Stimulated activated CD4-positive, alpha-beta T cell treated with anti-CD3 and anti-CD28 coated beads, Interleukin-15, amount 100 ng/mL, for 24 hours (primary cell): ENCODE data around the gene MCF2L2.

Source experiments
- DNase-seq: peaks from one replicate; pipeline ENCODE4 v3.0.0-alpha.2; 2020

The MCF2L2 gene

DNA sequence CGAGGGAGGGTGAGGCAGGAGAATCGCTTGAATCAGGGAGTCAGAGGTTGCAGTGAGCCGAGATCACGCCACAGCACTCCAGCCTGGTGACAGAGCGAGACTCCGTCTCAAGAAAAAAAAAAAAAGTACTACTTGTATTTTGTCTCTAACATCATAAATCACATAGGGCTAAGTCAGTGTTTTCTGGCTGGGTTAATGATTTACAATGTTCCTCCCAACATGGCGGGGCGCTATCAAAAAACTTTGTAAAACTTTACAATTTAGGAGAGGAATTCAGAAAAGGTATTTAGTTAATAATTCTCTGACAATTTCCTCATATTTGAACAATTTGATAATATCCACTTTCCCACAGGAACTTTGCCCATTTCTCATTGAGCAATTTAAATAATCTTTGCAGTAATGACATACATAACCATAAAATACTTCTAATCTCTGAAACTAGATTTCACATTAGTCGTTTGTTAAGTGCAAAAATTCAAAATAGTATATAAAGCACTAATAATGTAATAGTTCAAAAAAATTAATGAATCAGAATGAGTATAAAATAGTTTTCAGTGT, 202.0 kb downstream of the MCF2L2 start:
- no peak for DNase-seq

DNA sequence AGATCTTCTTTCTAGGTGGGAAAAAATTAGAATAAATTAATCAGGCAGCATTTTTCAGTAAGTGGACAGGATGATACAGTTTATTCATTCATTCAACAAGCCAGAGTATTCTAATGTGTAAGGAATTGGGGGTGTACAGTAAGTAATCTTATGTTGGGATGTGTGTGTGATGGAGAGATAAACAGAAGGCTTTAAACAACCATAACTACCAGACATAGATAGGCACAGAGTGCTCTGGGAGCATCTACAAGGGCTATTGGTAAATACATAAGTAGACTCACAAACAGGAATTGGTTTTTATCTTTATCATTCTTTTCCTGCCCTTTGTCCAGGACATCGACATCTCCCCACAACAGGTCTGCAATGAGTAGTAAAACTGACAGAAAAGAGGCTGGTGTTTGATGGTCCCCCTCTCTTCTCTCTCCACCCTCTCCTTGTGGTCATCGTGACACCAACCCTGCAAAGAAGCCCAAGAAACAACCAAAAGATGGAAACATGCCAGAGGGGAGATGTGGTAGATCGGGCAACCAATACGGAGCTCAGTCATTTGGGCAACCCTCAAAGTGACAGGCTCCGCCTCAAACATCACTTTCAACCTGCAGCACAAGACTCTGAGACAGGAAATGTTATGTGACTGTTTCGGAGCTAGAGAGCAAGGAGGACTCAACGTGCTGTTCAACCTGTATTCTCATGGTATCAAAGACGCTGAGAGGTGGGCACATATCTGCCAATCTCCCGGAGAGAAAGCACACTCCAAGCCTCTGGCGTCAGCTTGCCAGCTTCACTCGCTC, 204.0 kb downstream of the MCF2L2 start:
- DNase-seq = peak; percentile 65

DNA sequence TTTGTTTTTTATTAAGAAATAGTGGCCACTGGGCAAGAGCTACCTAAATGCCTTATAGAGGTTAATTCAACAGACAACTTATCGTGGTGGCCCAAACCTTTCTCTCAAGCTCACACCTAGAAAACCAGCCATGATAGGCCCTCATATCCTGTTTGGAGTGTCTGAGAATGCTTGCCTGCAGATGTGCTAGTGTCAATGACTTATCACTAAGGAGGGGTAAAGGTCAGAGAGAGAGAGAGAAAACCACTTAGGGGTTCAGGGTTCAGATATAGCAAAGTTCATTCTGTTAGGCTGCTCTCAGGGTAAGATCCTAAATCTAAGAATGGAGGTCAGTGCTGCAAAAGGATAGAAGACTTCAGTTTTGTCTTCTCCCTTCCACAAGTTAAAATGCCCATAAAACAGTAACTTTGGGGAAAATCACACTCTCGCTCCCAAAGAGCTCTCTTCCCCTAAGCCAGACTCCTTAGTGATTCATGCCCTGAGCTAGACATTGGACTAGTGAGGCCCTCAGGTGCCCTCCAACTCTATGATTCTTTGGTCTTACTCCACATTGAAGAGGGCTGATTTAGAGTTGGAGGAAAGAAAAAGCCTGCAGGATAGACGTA, 205.7 kb downstream of the MCF2L2 start:
- DNase-seq = no peak

DNA sequence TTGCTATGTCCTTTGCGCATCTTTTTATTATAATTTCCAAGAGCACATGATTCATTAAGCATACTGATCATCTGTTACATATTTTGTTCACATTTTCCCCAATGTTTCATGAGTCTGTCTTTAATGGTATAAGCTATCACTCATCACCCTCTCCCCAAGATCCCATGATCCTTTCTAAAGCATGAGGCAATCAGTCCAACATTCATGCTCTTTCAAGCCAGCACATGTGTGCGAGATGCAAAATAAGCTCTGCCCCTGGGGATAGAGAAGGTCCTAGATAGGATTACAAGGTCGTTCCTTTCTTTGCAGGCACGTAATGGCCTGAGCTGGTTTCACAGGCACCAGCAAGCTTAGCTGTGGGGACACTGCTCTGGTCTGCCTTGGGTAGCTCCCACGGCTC, 207.6 kb downstream of the MCF2L2 start:
- DNase-seq = no peak

DNA sequence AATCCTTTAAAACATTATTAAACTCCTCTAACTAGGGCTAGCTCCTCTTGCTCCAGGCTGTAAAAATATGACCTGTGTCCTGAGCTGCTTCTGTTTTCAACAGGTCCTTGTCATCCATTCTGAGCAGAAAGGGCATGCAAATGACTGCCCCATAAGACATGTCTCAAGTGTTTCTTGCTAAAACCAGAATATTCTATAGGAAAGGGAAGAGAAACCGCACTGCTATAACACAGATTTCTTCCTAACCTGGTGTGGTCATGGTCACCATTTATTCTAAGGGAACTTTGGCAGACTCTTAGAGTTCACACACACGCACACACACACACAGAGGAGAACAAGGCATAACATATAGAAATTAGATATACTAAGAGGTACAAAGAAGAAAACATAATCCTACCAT, 209.6 kb downstream of the MCF2L2 start:
- DNase-seq = no peak

DNA sequence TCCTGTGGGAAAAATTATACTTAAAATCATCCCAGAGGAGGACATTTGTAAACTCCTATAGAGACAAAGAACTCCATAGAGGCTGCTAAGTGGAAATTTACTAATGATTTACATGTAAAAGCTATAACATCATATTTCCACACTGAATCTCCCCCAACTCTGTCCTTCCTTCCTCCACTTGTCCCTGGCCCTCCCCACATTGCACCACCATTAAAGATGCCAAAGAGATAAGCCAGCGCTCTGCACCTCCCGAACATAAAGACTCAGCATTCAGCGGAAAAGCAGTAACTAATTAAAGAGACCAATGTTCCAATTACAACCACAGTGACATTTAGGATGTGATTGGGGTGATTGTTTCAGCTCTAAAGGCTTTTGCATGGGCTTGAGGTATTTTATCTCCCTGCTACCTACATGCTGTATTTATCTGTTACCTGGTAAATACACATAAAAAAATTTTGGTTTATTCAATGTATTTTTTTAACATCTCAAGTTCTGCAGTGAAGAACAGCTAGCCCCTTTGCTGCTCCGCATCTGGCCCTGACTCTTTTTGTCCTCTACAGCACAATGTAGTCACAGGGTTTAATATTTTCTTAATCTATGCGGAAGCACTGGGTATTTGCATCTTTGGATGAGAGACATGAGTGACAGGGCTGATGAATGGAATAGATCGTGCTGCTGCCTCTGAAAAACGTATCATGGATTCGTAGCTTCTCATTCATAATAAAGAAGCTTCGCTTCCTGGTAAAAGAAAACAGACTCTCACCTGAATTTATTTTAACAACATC, 210.7 kb downstream of the MCF2L2 start:
- DNase-seq = peak; percentile 23

DNA sequence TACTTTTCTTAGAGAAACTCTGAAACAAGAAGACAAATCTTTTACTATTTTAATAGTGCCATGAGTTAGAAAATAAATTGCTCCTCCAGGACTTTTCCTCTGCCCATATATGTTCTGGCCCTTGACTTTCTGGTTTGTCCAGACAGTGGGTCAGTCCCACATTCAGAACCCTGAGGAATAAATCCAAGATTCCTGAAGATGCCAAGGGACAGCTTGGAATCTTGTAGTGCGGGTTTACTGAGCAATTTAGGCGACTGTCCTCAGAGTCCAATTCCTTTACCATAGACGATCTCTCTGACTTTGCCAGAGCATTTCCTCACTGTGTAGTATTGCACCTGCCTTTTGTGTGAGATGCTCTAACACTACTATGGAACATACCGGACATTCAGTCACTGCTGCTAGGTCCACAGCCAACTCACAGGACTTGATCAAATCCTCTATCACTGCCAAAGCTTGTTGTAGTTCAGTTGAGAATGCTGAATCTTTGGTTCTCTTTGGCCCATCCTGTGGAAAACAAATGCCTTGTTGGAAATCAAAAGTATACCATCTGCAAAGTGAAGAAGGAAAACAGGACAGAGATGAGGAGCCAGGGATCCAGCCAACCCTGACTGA, 212.7 kb downstream of the MCF2L2 start:
- DNase-seq = no peak

DNA sequence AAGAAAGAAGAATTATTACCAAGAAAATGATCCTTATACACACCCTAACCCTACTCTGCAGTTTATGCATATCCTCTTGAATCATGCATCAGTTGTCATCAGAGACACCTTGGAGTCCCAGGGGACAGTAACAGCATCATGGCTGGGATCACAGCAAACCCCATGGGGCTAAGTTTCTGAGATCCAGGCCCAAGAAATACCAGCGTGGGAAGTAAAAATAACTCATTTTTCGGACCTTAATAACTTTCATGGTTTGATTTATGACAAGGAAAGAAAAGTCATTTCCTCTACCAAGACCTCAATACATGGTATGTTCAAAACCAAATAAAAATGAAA, 214.2 kb downstream of the MCF2L2 start:
- no peak for DNase-seq

DNA sequence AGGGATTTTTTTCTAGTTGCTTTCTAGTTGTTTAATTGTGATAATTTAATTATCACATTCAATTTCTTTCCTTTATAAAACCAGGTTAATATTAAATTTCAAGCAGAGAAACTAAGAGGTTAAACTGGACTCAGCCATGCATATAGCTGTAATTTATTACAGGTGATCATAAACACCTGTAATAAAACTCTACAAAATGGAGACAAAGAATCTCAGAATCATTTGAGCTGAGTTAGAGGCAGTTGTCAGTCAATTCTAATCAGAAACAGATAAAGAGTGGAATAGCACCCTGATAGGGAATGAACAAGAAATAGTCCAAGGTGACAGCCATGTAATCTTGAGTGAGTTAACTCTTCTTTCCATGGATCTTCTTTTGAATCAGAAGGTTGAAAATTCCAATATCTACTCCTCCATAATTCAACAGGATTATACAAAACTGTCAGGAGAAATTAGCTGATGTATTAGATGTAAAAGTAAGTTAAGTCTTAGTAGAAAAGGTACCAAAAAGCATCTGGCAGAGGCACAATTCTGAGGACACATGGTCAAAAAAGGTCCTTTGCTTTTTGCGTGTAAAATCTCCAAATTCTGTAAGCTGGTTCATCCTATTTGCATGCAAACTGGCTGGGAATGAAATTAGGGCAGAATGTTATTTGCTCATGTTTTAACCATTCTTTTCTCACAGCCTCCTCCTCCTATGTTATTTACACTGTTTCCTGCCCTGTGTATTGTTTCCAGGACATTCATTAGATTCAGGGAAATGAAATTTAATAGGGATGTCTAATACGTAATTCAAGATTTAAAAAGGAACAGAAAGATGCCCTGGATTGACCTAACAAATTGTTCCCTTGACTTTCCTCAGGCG, 214.8 kb downstream of the MCF2L2 start:
- DNase-seq = no peak

DNA sequence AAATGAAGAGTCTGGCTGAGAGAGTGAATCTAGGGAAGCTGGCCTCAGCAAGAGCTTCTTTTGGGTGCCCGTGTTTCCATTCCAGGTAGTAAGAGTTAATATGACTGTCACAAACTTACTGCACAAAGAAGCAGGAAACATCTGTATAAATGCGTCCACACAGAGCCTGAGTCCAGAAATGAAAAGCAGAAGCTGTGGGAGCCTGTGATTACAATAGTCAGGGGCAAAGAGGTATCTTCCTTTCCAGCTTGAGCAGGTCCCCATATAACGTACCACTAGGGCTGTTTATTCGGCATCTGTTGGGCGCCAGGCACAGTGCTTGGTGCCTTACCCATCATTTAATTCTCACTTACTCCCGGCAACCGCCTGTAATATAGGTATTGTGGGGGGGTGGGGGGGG, 215.9 kb downstream of the MCF2L2 start:
- no peak for DNase-seq

DNA sequence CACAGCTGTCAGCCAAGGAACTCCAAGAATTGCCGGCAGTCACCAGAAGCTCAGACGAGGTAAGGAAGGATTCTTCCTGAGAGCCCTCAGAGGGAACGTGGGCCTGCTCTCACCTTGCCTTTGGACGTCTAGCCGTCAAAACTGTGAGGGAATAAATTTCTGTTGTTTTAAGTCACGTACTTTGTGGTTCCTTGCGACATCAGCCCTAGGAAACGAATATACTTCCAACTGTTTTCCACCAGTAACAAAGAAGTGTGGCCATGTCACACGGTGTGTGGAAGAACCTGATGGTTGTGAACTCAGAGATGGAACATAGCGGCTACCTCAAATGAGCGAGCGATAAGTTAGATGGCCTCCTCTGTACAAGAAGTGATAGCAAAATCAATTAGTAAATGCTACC, 216.3 kb downstream of the MCF2L2 start:
- DNase-seq = no peak

DNA sequence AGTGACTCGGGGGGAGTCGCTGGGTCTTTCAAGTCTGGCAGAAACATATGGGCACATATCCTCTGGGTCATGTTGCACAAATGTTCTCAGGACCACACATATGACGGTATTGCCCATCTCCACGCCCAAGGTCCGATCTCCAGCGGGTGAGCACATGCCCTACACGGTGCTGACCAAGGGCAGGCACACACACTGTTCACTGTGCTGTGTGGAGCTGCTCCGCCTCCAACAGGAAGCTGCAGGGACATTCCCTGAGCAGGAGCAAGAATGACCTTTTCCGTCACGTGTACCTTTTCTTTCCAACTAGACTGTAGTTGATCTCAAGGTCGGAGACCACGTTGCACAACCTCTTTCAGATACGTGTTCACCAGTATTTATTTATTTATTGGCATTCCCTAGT, 217.1 kb downstream of the MCF2L2 start:
- DNase-seq = no peak

DNA sequence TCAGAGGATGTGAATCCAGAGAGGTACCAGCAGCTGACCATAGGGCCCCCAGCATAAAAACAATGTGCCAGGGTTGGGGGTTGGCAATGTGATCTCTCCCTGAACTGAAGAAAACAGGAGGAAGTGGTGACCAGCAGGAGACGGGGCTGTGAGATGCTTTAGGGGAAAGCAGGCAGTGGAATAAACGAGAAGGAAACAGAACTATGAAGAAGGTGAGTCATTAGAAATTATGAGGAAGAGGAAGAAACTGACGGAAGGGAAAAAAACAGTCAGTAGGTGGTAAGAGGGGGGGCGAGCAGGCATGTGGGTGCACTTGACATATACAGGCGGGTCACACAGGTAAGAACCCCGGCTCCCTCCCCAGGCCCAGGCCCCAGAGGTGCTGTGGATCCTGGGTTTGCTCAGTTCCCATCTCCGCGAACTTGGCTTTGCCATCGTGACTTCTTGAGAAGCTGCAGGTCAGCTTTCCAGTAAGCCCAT, 217.5 kb downstream of the MCF2L2 start:
- peak; percentile 68 for DNase-seq

DNA sequence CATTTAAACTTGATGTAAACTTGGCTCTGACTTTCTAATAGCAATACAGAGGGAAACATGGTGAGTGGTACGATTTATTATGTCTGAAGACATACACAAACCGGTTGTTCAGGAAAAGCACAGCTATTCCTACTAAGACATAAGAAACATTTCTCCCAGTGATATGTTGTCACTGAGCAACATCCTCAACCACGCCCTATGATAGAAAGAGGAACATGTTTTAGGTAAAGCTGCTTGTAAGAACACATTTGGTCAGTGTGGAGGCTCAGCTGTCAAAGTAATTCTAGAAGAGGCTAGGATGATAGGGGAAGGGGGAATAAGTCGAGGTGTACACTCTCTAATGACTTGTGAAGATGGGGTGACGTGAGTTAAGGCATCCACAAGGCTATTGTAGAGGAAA, 218.1 kb downstream of the MCF2L2 start:
- DNase-seq = no peak

DNA sequence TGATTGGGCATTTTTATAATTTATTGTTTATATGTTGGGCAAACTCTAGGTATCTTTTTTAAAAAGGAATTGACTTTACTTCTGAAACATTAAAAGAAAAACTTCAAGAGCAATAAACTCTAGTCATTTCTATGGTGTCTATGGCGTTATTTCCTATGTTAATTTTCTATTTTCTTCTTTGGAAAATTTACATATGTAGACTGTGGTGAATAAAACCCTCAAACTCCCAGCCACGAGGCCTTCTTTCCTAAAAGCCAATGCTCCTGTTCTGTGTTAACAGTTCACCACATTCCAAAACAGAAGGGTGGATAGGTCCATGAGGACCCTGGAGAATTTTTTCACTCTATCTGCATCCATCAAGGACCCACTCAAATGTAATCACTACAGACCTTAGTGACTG, 219.6 kb downstream of the MCF2L2 start:
- DNase-seq = no peak

DNA sequence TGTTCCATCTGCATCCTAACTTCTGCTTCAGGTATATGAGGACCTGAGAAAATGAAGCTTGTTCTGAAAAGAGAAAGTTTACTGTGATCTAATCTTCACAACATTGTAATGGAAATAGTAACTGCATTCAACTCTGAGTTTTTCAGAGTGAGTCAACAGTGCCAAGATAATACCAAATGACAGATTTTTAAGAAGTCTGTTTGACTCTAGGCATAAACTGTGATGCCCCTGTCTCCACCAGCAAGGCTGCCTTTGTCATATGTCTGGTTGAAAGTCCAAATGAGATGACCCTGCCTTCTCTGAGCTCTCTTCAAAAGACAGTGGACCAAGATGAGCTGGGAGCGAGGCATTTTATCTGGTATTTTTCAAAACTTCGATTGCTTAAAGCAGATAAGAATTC, 220.2 kb downstream of the MCF2L2 start:
- DNase-seq = peak; percentile 36

DNA sequence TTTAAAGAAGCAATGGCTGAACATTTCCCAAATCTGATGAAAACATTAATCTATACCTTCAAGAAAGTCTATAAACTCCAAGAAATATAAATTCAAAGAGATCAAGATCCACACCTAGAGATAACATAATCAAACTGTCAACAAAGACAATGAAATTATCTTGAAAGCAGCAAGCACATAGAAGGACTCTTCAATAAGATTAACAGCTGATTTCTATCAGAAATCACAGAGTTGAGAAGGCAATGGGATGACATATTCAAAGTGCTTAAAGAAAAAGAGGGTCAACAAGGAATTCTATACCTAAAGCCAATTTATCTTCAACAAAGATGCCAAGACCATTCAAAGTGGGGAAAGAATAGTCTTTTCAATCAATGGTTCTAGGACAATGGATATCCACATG, 224.7 kb downstream of the MCF2L2 start:
- no peak for DNase-seq

DNA sequence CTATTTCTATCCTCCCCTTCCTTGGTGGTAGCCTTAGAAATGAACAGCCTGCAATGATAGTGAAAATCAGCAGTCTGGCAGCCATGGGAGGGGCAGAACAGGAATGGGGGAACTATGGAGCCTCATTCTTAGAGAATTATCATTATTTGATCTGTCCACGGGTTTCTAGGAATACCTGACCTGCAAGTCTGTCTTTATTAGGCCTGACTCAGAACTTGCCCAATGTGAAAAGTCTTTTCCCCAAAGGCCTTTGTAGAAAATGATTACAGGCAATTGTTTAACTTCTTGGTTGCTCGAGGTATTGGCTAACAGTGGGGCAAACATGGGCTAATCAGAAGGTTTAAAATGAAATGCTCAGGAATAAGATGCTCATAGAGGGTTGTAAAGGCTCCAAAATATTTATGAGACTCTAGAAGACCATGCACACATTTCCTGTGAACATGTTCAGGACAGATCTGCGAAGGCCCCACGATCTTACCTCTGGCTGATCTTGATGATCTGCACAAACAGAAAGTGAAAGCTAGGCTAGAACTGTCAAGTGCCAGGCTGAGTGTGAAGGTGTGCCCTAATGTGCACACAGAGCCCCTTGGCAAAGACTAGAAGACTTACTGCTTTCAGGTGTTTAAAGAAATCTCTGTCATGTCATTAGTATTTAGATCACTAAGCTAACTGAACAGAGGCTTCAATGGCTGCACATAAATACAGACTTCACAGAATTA, 226.3 kb downstream of the MCF2L2 start:
- DNase-seq = peak; percentile 40

DNA sequence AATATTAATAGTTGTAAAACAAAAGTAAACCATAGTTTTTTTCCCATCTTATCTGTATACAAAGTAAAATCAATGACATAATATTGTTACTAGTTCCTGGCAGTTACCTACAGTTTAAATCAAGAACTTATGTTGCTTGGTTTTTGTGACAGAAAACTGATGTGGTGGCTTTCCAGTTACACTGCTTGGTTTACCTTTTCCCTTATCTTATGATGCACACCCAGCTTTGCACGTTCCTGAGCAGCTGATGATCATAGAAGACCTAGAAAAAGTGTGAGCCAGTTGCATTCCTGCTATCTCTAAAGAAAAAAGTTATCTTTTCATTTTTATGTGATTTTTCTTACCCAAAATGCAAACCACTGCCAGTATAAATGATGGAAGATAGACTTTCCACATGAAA, 229.5 kb downstream of the MCF2L2 start:
- no peak for DNase-seq

DNA sequence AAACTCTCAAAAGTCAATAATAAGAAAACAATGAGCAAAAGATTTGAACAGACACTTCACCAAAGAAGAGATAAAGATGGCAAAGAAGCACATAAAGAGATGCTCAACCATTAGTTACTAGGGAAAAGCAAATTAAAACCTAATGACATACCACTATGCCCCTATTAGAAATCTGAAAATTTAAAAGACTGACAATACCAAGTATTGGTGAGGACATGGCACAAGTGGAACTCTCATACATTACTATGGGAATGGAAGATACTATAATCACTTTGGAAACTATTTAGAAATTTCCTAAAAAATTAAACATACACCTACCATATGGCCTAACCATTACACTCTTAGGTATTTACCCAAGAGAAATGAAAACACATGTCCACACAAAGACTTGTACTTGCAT, 230.7 kb downstream of the MCF2L2 start:
- DNase-seq = no peak

DNA sequence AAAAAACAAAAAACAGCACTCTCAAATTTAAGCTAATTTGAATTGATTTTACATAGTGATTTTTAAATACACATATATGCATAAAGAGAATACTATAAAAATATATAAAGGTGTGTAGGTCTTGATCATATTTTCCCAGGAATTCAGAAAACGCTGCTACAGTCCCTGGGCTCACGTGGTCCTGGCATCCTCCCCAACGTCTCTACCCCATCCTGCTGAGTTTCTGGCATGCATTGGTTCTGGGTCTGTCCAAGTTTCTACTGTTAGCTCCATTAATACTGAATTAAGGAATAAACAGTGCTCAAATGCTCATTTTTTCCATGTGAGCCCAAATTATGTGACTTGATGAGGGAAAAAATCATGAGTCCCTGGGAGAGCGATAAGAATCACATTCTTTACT, 233.2 kb downstream of the MCF2L2 start:
- no peak for DNase-seq
